LNCaP clone FGC (cell line): Measurements from ENCODE around the gene MXD1.

Experiments
- DNase-seq: peaks from one replicate; pipeline ENCODE4 v3.0.0-alpha.2; 2011; ENCODE audit warnings: low read depth
- H3K4me3 ChIP-seq: 2 replicates; pipeline ENCODE4 v1.5.1; 2011; ENCODE audit warnings: mild to moderate bottlenecking, low read depth, low read length, control low read depth
- TF ChIP-seq, protein P1 (sequence below): IDR thresholded peaks from 2 replicates; pipeline ENCODE4 v1.5.1; 2012; ENCODE audit warnings: mild to moderate bottlenecking; ENCODE audit not compliant: control insufficient read depth, insufficient read depth; ENCODE audit errors: extremely low read depth

The MXD1 gene

DNA sequence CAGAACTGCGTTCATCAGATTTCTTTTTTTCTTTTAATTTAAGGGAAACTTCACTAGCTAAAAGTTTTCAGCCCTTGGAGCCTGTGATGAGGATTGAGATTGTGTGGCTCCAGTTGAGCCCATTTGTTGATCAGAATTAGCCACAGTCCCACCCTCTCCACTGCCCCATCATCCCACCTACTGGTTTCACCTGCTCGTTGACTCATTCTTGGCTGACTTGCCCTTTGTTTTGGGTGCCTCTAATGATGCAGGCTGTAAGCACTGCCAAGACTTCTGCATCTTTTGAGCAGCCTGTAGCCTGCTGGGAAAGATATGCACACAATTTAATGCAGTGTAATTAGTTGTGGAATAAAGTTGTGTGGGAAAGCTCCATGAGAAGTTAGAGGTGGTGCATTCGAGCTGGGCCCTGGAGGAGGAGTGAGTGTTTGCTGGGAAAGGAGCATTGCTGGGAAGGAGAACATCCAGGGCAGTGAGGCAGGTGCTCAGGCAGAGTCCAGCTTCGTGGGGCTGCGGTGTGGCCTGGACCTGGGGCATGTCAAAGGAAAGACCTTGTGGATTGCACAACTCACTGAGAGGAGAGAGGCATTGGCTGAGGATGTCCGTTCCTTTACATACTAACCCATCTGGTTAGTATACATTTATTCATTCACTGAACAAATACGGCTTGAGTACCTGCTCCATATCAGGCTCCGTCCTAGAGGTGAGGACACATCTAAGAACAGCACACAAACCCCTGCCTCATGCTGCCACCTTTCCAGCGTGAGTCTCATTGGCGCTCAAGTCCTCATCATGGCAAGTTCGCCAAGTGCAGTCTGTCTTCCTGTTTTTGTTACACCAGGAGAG is 28.3 kb downstream of the MXD1 start:
- no peak for DNase-seq
- TF ChIP-seq, protein P1, sequence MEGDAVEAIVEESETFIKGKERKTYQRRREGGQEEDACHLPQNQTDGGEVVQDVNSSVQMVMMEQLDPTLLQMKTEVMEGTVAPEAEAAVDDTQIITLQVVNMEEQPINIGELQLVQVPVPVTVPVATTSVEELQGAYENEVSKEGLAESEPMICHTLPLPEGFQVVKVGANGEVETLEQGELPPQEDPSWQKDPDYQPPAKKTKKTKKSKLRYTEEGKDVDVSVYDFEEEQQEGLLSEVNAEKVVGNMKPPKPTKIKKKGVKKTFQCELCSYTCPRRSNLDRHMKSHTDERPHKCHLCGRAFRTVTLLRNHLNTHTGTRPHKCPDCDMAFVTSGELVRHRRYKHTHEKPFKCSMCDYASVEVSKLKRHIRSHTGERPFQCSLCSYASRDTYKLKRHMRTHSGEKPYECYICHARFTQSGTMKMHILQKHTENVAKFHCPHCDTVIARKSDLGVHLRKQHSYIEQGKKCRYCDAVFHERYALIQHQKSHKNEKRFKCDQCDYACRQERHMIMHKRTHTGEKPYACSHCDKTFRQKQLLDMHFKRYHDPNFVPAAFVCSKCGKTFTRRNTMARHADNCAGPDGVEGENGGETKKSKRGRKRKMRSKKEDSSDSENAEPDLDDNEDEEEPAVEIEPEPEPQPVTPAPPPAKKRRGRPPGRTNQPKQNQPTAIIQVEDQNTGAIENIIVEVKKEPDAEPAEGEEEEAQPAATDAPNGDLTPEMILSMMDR, result no peak
- H3K4me3 ChIP-seq, result no peak overlapping the region

DNA sequence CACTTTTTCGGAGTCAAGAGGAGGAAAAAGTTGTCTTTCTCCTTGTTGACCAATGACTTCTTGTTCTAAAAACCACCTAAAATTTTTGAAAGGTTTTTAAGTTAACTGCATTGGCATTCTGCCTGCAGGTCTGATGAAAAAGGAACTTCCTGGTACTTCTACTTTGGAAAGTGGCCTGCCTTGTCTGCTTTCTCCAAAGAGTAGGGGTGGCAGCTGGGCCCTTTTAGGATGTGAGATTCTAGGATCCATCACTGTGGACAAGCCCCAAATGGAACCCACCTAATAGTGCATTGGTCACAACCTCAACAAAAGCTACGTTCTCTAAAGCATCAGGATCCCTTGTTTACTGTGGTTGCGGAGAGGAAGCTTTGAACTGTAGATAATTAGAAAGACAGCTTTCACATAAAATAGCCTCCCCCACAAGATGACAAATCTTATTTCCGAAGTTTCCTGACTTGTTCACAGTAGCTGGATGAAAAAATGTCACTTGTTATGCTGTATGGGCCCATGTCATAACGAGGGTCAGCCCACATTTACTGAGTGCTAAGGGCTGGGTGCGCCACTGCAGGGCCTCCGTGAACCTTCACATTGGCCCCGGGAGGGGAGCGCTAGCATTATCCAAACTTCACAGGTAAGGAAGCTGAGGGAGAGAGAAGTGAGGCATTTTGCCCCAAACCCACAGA is 29.1 kb downstream of the MXD1 start:
- H3K4me3 ChIP-seq, result no peak overlapping the region
- DNase-seq, result no peak
- TF ChIP-seq, protein P1, result no peak

DNA sequence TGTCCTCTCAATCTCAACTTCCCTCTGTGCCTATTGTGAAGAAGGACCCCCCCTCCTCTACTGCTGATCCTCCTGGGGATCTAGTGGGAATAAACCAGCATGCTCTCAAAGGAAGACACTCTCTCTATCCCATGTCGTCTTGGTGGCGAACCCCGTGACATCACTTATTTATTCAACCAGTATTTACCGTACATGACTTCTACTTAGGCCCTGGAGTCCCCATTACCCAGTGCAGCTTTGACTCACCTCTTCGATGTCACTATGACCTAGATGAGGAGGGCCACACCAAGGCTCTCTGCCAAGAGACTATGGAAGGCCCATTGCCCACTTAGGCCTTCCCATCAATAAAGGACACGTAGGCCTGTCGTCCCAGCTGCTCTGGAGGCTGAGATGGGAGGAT is 29.8 kb downstream of the MXD1 start:
- no peak for DNase-seq
- TF ChIP-seq, protein P1, result no peak
- no peak overlapping the region for H3K4me3 ChIP-seq

DNA sequence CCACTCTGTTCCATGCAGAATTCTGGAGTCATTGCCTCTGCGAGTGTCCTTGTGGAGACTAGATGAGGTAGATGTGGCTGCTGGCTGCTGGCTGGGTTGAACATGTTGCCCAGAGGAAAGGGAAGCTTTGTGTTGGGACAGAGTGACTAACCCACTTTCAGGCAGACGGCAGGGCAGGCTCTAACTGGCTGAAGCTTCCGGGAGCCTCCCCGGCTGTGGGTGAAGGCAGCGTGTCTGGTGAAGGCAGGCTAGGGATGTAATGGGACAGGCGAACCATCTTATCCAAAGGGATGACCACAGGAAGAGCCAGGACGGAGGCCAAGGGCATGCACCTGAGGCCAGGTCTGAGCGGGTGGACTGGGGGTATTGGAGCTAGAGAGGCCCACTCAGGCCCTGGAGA is 30.5 kb downstream of the MXD1 start:
- TF ChIP-seq, protein P1, result no peak
- H3K4me3 ChIP-seq, result no peak overlapping the region
- DNase-seq, result no peak

DNA sequence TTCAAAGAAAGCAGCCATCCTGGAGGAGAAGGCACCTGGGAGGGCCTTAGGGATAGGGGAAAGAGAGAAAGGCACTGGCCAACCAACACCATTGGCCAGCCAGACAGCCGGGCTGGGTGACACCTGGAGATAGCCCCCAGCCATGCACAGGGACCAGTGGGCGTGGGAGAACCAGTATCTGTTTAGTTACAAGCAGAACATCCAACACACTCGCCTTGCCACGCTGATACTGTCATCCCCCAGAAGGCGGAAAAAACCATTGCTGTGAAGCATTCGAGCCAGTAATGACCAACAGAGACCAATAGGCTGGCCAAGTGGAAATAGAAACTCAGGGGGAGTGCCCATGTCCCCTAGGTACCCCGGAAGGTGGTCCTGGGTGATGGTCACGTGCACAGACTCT is 31.0 kb downstream of the MXD1 start:
- H3K4me3 ChIP-seq, result no peak overlapping the region
- DNase-seq, result no peak
- TF ChIP-seq, protein P1, result no peak

DNA sequence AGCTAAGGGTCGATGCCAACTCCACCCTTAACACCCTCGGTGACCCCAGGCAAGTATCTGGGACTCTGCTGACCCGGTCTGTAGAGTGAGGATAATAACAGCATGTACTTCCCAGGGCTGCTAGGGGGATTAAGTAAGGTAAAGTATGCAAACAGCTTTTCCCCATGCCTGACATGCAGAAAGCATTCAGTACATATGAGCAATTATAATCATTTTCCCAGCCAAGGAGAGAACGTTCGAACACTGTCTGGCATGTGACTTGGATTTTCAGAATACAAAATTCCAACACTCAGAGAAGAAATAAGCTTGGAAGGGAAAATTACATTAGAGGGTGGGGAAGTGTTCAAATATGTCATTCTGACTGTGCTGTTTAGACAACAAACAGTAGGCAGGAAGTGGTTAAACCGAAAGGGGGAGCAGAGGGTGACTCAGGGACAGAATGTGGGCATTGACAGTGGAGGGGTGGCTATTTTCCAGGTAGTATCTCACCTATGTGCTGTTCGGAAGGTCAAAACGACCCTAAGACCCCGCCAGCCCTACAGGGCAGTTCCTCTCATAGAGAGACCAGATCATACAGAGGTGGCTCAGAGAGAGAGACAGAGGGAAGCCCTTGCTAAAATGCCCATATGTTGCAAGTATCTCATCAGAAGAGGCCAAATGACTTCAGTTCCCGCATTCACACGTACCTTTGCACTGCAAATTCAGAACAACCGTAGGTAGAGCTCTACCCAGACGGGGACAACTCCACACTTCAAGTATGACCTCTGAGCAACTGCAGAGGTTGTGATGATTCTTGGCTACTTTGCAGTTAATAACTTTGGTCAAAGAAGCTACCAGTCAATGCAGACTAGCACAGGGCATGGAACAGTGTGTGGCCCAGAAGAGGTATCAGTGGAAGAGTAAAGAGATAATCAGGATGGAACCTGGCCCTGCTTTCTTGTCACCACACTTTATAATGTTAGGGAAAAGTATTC is 31.7 kb downstream of the MXD1 start:
- no peak overlapping the region for H3K4me3 ChIP-seq
- no peak for DNase-seq
- TF ChIP-seq, protein P1, result no peak
